Calu3 (cell line): ENCODE data around the gene GRHPR. TPM values are rescaled to one million over a fixed set of nuclear protein-coding genes. Genes with fewer than 3 reads are reported as not detected.

Experiments used
- BruUV-seq: library from RNA; stranded (reverse); fragments of 400-500 nt; replicated peaks from 2 replicates; lab custom pipeline; 2021; lab: Mats Ljungman, UMichigan
- CTCF ChIA-PET: fragments of 300-600 bp; sonication (Branson Sonifier 250); formaldehyde crosslinking; loops from one replicate; lab custom pipeline; 2022; ENCODE audit warnings: antibody characterized with exemption; lab: Charles Lee
- DNase-seq: peaks from one replicate; pipeline ENCODE4 v3.0.0; 2022
- H3K27ac Mint-ChIP-seq: one replicate; pipeline ENCODE4 v1.8.0; 2022; ENCODE audit warnings: mixed read lengths; ENCODE audit not compliant: unreplicated experiment
- H3K27me3 Mint-ChIP-seq: one replicate; pipeline ENCODE4 v1.8.0; 2022; ENCODE audit warnings: mixed read lengths; ENCODE audit not compliant: unreplicated experiment
- H3K36me3 Mint-ChIP-seq: one replicate; pipeline ENCODE4 v1.8.0; 2022; ENCODE audit warnings: mild to moderate bottlenecking, moderate library complexity, mixed read lengths; ENCODE audit not compliant: insufficient read depth, unreplicated experiment
- H3K4me1 Mint-ChIP-seq: one replicate; pipeline ENCODE4 v1.8.0; 2022; ENCODE audit warnings: mild to moderate bottlenecking, low read depth, mixed read lengths; ENCODE audit not compliant: unreplicated experiment
- H3K4me3 Mint-ChIP-seq: one replicate; pipeline ENCODE4 v1.8.0; 2022; ENCODE audit warnings: mild to moderate bottlenecking, low read depth, moderate library complexity, mixed read lengths; ENCODE audit not compliant: unreplicated experiment
- H3K9me3 Mint-ChIP-seq: one replicate; pipeline ENCODE4 v1.8.0; 2022; ENCODE audit warnings: low read depth, mixed read lengths; ENCODE audit not compliant: unreplicated experiment
- CTCF ChIP-seq: fragments of 200-600 bp; IDR thresholded peaks from one replicate; pipeline ENCODE4 v1.8.0; 2022; ENCODE audit warnings: antibody characterized with exemption; ENCODE audit not compliant: unreplicated experiment
- intact Hi-C: fragments of 100-400 bp; cut with micrococcal nuclease; formaldehyde crosslinking; loops from one replicate; pipeline ENCODE4 v1.10.0; 2022; ENCODE audit not compliant: unreplicated experiment
- total RNA-seq: library from RNA; stranded (reverse); gene quantifications from 2 replicates; pipeline ENCODE4 v1.2.3, GENCODE V29; 2022

The GRHPR gene
- total RNA-seq, 1 experiment from 2014 or later: 28.0 TPM

GRCh38 chr9:37451628-37452027, 29.1 kb downstream of the GRHPR start:
- CTCF ChIA-PET: no interaction called here
- no peak for DNase-seq
- Mint-ChIP-seq H3K27ac (no peak overlapping the region), H3K4me1 (peaks cover 9% of the 10 kb centered on the region), H3K27me3 (no peaks in the 10 kb centered on the region), H3K36me3 (no peaks in the 10 kb centered on the region), H3K4me3 (no peak overlapping the region), H3K9me3 (no peaks in the 10 kb centered on the region)
- no peak for TF ChIP-seq CTCF
- no TSS peak for BruUV-seq
- intact Hi-C loops: no loop called here

GRCh38 chr9:37452611-37453010, 30.1 kb downstream of the GRHPR start:
- CTCF ChIA-PET: no interaction called here
- Mint-ChIP-seq H3K27ac (no peak overlapping the region), H3K4me1 (peaks cover 9% of the 10 kb centered on the region), H3K4me3 (no peak overlapping the region), H3K36me3 (no peaks in the 10 kb centered on the region), H3K9me3 (no peaks in the 10 kb centered on the region), H3K27me3 (no peaks in the 10 kb centered on the region)
- DNase-seq: no peak
- no TSS peak for BruUV-seq
- no peak for TF ChIP-seq CTCF
- intact Hi-C loops: no loop called here

- DNase-seq: no peak
- TF ChIP-seq CTCF: no peak
- no peak overlapping the region for H3K27ac Mint-ChIP-seq
Measured at GRCh38 chr9:37453827-37454226, 31.3 kb downstream of the GRHPR start.

GRCh38 chr9:37454238-37454637, 31.7 kb downstream of the GRHPR start:
- CTCF ChIA-PET: no interaction called here
- no peaks in the 10 kb centered on the region for H3K9me3 Mint-ChIP-seq
- H3K4me3 Mint-ChIP-seq: no peak overlapping the region
- H3K4me1 Mint-ChIP-seq: peaks cover 9% of the 10 kb centered on the region
- H3K36me3 Mint-ChIP-seq: no peaks in the 10 kb centered on the region
- no TSS peak for BruUV-seq
- H3K27me3 Mint-ChIP-seq: no peaks in the 10 kb centered on the region
- intact Hi-C loops: no loop called here
- DNase-seq: no peak
- no peak overlapping the region for H3K27ac Mint-ChIP-seq
- no peak for TF ChIP-seq CTCF

More at GRCh38 chr9:37453827-37454226, 31.3 kb downstream of the GRHPR start:
- H3K4me3 Mint-ChIP-seq: no peak overlapping the region
- H3K9me3 Mint-ChIP-seq: no peaks in the 10 kb centered on the region
- H3K27me3 Mint-ChIP-seq: no peaks in the 10 kb centered on the region
- H3K36me3 Mint-ChIP-seq: no peaks in the 10 kb centered on the region
- BruUV-seq: no TSS peak
- intact Hi-C loops: no loop called here
- peaks cover 9% of the 10 kb centered on the region for H3K4me1 Mint-ChIP-seq
- CTCF ChIA-PET: no interaction called here
